ENCODE measurements around the gene URB1. TPM values are rescaled to one million over a fixed set of nuclear protein-coding genes. Genes with fewer than 3 reads are reported as not detected.
"Not testable (repeated sequence)": the region's sequence is repeated elsewhere in the genome, so short reads cannot be mapped to it uniquely, and the experiment has no call there.

The URB1 gene
- polyA plus RNA-seq, 3 donors: 12.4 to 13.2 (median 12.8) TPM

DNA sequence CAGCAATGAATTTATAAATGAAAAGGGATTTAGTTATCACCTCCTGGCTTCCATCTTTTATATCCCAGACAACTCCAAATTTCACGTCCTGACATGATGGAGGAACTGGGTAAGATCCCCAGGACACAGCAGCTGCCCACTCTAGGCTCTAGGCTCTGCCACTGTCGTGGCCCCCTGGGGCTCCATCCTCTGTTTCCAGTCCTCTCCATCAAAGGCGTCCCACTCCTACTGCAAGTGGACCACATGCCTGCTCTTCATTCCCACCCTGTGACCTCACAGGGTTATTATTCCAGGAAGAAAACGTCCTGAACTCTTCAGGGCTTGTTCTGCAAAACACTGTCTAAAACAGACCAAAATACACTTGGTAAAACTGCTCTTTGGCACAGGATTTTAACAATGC lies 11.9 kb downstream of the URB1 start:
- DNase-seq (ENCODE audit: extremely low read depth in 1 of 11, low read depth in 9 of 11, low spot score in 4 of 11): no peak

DNA sequence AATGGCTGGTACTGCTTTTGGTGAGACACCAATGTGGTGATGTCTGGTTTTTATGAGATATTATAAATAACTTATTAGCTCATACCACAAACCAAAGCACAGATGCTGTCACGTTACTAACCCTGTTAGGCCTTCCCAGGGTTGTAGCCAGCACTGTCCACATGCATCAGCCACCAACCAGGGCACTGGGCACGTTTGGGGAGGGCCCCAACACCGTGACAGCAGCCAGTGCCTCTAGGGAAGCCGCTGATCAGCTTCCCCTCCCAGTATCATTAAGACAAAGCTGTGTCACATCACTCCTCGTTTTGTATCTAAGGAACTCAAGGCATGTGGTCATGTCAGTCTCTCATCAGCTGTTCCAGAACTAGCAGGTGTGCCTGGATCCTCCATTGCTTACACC lies 13.9 kb downstream of the URB1 start:
- DNase-seq (ENCODE audit: extremely low read depth in 1 of 11, low read depth in 9 of 11, low spot score in 4 of 11): no peak

- no peak for DNase-seq (ENCODE audit: extremely low read depth in 1 of 11, low read depth in 9 of 11, low spot score in 4 of 11)
Measured at GRCh38 chr21:32377991-32378390, 14.8 kb downstream of the URB1 start.

- no peak for DNase-seq (ENCODE audit: extremely low read depth in 1 of 11, low read depth in 9 of 11, low spot score in 4 of 11)
Measured at GRCh38 chr21:32377506-32377905, 15.3 kb downstream of the URB1 start.

GRCh38 chr21:32372755-32373154 lies 20.1 kb downstream of the URB1 start:
- no peak for DNase-seq (ENCODE audit: extremely low read depth in 1 of 11, low read depth in 9 of 11, low spot score in 4 of 11)

DNA sequence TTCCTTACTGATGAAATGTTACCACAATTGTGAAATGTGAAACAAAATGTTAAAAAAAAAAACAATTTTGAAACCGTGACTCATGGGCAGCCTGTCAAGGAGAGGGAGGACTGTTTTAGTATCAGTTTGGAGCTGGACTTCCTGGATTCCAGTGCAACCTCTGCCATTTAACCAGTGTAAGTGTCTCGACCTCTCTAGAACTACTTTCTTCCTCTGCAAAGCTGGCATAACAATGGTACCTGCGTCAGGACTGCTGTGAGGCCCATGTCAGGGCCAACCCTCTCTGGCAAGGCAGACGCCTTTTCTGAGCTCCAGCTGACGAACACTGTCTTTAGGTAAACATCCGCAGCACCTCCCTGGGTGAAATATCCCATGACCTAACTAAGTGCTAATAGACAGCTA lies 20.9 kb downstream of the URB1 start:
- DNase-seq (ENCODE audit: extremely low read depth in 1 of 11, low read depth in 9 of 11, low spot score in 4 of 11): no peak

GRCh38 chr21:32370998-32371766 lies 21.6 kb downstream of the URB1 start:
- no peak for DNase-seq (ENCODE audit: extremely low read depth in 1 of 11, low read depth in 9 of 11, low spot score in 4 of 11)

DNA sequence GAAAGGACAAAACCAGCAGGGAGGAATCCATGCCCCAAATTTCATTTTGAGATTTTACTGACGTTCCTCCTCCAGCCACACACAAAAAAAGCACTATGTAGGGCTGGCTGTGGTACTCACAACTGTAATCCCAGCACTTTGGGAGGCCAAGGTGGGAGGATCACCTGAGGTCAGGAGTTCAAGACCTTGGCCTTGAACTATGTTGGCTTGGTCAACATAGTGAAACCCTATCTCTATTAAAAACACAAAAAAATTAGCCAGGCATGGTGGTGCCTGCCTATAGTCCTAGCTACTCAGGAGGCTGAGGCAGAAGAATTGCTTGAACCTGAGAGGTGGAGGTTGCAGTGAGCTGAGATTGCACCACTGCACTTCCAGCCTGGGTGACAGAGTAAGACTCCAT lies 23.9 kb downstream of the URB1 start:
- DNase-seq (ENCODE audit: extremely low read depth in 1 of 11, low read depth in 9 of 11, low spot score in 4 of 11): not testable (repeated sequence)

DNA sequence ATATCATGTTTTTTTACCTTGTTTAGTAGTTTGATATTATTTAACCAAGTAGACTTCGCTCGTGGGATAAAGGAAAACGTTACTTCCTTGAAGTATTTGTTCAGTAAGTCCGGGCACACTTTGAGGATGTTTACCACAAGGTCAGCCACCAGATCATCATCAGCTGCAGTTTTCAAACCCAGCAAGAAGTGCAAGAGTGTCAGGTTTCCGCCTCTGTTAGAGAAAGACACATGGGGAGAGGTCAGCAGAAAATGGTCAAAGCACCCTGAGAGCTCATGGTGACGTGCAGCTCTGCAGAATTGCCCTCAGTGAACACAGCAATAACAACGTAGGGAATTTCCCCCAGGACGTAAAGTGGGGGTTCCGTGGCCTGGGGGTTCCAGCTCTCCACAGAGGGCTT lies 24.4 kb downstream of the URB1 start:
- peak in 4 of 11 donors; percentile 1 to 13 (median 4) for DNase-seq (ENCODE audit: extremely low read depth in 1 of 11, low read depth in 9 of 11, low spot score in 4 of 11)

- DNase-seq (ENCODE audit: extremely low read depth in 1 of 11, low read depth in 9 of 11, low spot score in 4 of 11): no peak
Measured at GRCh38 chr21:32367158-32367557, 25.7 kb downstream of the URB1 start.

GRCh38 chr21:32366191-32366590 lies 26.6 kb downstream of the URB1 start:
- no peak for DNase-seq (ENCODE audit: extremely low read depth in 1 of 11, low read depth in 9 of 11, low spot score in 4 of 11)

DNA sequence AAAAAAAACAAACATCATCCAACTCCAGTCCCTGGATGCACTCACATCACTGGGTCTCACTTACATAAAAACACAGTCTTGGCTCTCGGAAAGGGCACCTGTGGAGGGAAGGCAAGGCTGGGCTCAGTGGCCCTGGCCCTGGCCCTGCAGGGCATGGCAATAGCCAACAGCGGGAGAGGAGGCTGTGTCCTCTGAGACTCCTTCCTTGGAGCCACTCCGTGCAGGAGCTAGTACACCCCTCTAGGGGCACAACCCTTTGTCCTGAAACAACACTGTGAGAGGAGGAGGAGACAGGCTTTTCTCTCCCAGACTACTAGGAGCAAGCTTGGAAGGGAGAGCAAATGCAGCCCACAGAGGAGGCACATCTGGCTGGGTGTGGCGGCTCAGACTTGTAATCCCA lies 28.0 kb downstream of the URB1 start:
- no peak for DNase-seq (ENCODE audit: extremely low read depth in 1 of 11, low read depth in 9 of 11, low spot score in 4 of 11)

DNA sequence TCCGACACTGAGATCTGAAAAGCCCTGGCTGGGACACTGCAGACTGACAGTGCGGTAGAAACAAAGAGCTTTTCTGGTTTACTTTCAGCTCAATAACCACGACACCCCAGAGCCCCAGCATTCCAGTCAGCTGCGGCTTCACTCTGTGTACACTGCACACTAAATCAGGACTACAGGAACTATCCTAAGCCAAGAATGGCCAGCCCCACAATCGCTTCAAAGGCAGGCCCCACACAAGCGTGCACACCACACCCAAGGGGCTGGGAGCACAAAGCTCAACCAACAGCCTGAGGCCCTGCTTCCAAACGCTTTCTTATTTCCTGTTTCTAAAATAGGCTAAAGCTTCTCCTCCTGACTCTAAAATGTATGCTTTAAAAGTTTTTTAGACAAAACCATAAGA lies 28.4 kb downstream of the URB1 start:
- DNase-seq (ENCODE audit: extremely low read depth in 1 of 11, low read depth in 9 of 11, low spot score in 4 of 11): peak in 2 of 11 donors; percentile 5 to 6

GRCh38 chr21:32360401-32360975 lies 32.3 kb downstream of the URB1 start:
- no peak for DNase-seq (ENCODE audit: extremely low read depth in 1 of 11, low read depth in 9 of 11, low spot score in 4 of 11)

DNA sequence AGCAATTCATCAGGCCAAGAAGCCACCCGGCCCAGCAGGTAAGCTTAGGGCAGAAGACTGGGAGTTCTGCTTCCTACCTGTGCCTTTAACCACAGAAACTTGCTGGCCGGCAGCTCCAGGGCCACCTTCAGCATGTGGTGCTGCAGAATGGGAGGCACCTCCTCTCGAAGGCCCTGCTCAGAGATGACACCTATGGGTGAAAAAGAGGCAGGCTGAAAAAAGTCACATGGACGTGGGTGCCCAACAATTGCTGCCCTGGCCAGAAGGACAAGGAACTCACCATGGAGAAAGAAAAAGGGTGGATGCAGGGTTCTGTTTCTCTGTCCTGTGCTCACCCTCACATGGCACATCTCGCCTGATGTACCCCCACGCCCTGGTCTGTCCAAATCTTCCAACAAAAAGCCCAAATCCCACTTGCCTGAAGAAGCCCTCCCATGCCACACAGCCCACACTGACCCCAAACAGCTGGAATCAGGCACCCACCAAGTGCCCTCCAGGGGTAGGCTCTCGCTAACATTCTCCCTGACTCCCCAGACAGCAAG lies 33.0 kb downstream of the URB1 start:
- DNase-seq (ENCODE audit: extremely low read depth in 1 of 11, low read depth in 9 of 11, low spot score in 4 of 11): no peak

DNA sequence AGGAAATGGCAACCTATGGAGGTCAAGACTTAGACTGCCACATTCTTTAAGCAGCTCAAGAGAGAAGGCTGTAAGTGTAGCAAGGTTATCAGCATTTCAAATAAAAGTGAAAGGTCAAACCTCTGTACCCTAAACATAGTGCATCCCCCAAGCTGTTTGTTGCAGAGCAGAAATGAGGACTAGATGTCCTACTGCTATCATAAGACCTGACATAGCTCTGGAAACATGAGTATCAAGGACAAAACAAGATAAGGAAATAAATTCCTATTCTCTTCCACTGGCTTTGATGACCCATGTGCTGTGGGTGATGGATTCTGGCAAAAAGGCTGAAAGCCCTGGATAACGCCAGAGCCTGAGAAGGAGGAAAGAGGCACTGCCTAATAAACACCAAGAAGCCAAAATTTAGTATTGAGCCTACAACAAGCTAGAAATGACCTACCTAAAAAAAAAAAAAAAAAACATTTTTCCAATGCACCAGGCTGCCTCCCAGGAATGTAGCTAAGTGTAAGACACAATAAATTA lies 35.9 kb downstream of the URB1 start:
- DNase-seq (ENCODE audit: extremely low read depth in 1 of 11, low read depth in 9 of 11, low spot score in 4 of 11): no peak

GRCh38 chr21:32353002-32353711 lies 39.7 kb downstream of the URB1 start:
- no peak for DNase-seq (ENCODE audit: extremely low read depth in 1 of 11, low read depth in 9 of 11, low spot score in 4 of 11)

GRCh38 chr21:32352526-32352925 lies 40.3 kb downstream of the URB1 start:
- DNase-seq (ENCODE audit: extremely low read depth in 1 of 11, low read depth in 9 of 11, low spot score in 4 of 11): no peak

GRCh38 chr21:32351428-32351827 lies 41.4 kb downstream of the URB1 start:
- DNase-seq (ENCODE audit: extremely low read depth in 1 of 11, low read depth in 9 of 11, low spot score in 4 of 11): no peak

- DNase-seq (ENCODE audit: extremely low read depth in 1 of 11, low read depth in 9 of 11, low spot score in 4 of 11): no peak
Measured at GRCh38 chr21:32350981-32351380, 41.8 kb downstream of the URB1 start.

Measured in renal cortex interstitium (tissue), 11 donors.